Testis (tissue), 3 donors: ENCODE data around the gene FLT1. TPM values are rescaled to one million over a fixed set of nuclear protein-coding genes. Genes with fewer than 3 reads are reported as not detected.

Source experiments
- DNase-seq: peaks from one replicate; pipeline ENCODE4 v3.0.0-alpha.2; 2019
- H3K27ac ChIP-seq, 2 donors: fragments of 200-600 bp; sonication (generic); one replicate each; pipeline ENCODE4 v1.5.1; 2019
- H3K27me3 ChIP-seq: fragments of 200-600 bp; sonication (generic); one replicate; pipeline ENCODE4 v1.5.1; 2019
- H3K36me3 ChIP-seq: fragments of 200-600 bp; sonication (generic); one replicate; pipeline ENCODE4 v1.5.1; 2017; ENCODE audit warnings: low read depth; ENCODE audit errors: missing control alignments
- H3K4me1 ChIP-seq: fragments of 200-600 bp; sonication (generic); one replicate; pipeline ENCODE4 v1.5.1; 2019
- H3K4me3 ChIP-seq, 2 donors: fragments of 200-600 bp; sonication (generic); one replicate each; pipeline ENCODE4 v1.5.1; 2017 to 2019
- H3K9me3 ChIP-seq: fragments of 200-600 bp; sonication (generic); one replicate; pipeline ENCODE4 v1.5.1; 2017
- POLR2A ChIP-seq: fragments of 450-650 bp; IDR thresholded peaks from one replicate; pipeline ENCODE4 v1.6.1; 2017; ENCODE audit warnings: antibody characterized with exemption, mild to moderate bottlenecking, moderate library complexity
- WGBS, 2 donors: methylation state at CpG; one replicate each; pipeline ENCODE4 v1.1.5; 2018; 5-methylcytosine and 5-hydroxymethylcytosine counted together
- intact Hi-C: fragments of 100-400 bp; cut with DNase I; formaldehyde crosslinking; loops from one replicate; pipeline ENCODE4 v1.15.1; 2023; ENCODE audit warnings: low total_unique reads
- polyA plus RNA-seq: library from polyadenylated mRNA; stranded (reverse); fragments of 350-450 nt; fragmentation: Illumina TruSeq; extraction: RNeasy Lipid Tissue Mini Kit (QIAGEN cat#74804); gene quantifications from one replicate; pipeline ENCODE4 v1.2.3, GENCODE V29; 2014; ENCODE audit warnings: low read depth, low replicate concordance; ENCODE audit not compliant: insufficient read depth
- total RNA-seq, 2 donors: library from RNA; depleted of rRNA; stranded (reverse); fragments of >200 nt; gene quantifications; one replicate each; pipeline ENCODE4 v1.2.3, GENCODE V29; 2016
- TF ChIP-seq, protein P1 (sequence below), 3 experiments: fragments of 450-650 bp in 2 of 3; fragments of 200-600 bp in 1 of 3; sonication (generic) in 1 of 3; IDR thresholded peaks; one replicate each; pipeline ENCODE4 v1.5.1; 2016 to 2019; ENCODE audit warnings: antibody characterized with exemption in 3 of 3, mild to moderate bottlenecking in 2 of 3, moderate library complexity in 1 of 3

The FLT1 gene
- total and polyA plus RNA-seq, 3 donors from 2014 or later, result 26.6 to 48.1 (median 47.4) TPM

DNA sequence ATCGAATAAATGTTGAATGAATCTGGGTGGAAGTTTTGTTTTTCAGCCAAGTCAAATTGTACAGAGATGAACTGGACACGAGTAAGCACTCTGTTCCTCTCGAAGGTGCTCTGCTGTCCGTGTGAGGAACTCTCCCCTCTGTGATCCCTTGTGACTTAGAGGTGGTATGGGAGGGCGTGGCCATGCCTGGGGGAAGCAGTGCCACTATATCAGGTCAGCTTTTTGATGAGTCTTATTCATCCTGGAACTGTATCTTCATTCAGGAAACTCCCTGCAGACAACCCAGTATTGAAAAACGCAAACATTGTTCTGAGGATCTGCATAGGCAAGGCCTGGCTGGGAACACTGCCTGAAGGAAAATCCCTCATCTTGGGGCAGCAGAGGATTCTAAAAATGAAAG, 45.7 kb upstream of the FLT1 start:
- TF ChIP-seq, protein P1, sequence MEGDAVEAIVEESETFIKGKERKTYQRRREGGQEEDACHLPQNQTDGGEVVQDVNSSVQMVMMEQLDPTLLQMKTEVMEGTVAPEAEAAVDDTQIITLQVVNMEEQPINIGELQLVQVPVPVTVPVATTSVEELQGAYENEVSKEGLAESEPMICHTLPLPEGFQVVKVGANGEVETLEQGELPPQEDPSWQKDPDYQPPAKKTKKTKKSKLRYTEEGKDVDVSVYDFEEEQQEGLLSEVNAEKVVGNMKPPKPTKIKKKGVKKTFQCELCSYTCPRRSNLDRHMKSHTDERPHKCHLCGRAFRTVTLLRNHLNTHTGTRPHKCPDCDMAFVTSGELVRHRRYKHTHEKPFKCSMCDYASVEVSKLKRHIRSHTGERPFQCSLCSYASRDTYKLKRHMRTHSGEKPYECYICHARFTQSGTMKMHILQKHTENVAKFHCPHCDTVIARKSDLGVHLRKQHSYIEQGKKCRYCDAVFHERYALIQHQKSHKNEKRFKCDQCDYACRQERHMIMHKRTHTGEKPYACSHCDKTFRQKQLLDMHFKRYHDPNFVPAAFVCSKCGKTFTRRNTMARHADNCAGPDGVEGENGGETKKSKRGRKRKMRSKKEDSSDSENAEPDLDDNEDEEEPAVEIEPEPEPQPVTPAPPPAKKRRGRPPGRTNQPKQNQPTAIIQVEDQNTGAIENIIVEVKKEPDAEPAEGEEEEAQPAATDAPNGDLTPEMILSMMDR (IDR thresholded peaks at IDR 0.05), result no peak
- TF ChIP-seq POLR2A, result no peak
- intact Hi-C loops, result no loop called here
- Histone ChIP-seq H3K4me1 (no peaks in the 10 kb centered on the region), H3K9me3 (no peaks in the 10 kb centered on the region), H3K36me3 (no peaks in the 10 kb centered on the region), H3K27me3 (no peaks in the 10 kb centered on the region), H3K4me3 (no peak overlapping the region), H3K27ac (no peak overlapping the region)
- 60 to 61% methylated on average over 6 of the region's 6 CpGs for WGBS, 2 donors
- DNase-seq, result no peak

DNA sequence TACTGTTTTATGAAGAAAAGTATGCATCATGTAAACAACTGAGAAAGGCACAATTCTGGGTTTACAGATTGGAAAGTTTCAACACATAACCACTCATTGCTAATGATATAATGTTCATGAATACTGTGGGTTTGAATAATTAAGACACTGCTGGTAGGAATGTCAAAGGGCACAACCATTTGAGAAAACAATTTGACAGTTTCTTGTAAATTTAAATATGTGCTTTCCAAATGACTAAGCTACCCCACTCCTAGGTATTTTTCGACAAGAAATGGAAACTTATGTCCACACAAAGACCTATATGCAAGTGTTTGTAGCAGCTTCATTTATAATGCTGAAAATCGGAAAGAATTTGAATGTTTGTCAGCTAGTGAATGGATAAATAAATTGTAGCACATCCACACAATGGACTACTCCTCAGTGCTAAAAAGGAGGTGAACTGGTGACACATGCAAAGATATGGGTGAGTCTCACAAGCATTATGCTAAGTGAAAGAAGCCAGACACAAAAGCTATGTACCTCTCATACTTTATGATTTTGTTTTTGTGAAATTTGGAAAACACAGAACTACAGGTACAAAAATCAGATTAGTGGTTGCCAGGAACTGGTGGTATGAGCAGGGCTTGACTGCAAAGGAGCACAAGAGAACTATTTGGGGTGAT, 44.8 kb upstream of the FLT1 start:
- H3K9me3 ChIP-seq, result no peaks in the 10 kb centered on the region
- no peaks in the 10 kb centered on the region for H3K36me3 ChIP-seq
- no peak overlapping the region for H3K27ac ChIP-seq
- TF ChIP-seq POLR2A, result no peak
- TF ChIP-seq, protein P1 (IDR thresholded peaks at IDR 0.05), result no peak
- intact Hi-C loops, result no loop called here
- no peak overlapping the region for H3K4me3 ChIP-seq
- H3K27me3 ChIP-seq, result no peaks in the 10 kb centered on the region
- DNase-seq, result no peak
- 93 to 94% methylated on average over 2 of the region's 2 CpGs for WGBS, 2 donors
- no peaks in the 10 kb centered on the region for H3K4me1 ChIP-seq

DNA sequence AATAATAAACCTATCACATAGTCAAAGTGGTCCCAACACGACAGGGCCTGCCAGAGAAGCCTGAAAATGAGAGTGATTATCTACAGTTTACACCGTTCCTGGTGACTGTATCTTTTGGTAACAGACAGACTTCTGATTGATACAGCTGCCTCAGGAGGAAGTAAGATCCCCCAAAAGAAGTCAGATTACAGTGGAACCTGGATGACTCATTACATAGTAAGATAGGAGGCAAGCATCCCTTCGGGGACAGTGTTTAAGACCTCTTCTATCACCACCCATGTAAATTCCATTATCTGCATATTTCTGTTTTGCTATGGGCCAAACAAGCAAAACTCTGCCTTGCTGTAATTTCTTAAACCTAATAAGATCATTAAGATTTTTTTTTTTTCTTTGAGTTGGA, 44.0 kb upstream of the FLT1 start:
- 80 to 86% methylated on average over 3 of the region's 3 CpGs for whole genome bisulfite sequencing, 2 donors
- Histone ChIP-seq H3K4me1 (no peaks in the 10 kb centered on the region), H3K4me3 (no peak overlapping the region), H3K27me3 (no peaks in the 10 kb centered on the region), H3K36me3 (no peaks in the 10 kb centered on the region), H3K9me3 (no peaks in the 10 kb centered on the region), H3K27ac (no peak overlapping the region)
- intact Hi-C loops, result no loop called here
- no peak for DNase-seq
- no peak for TF ChIP-seq POLR2A
- TF ChIP-seq, protein P1 (IDR thresholded peaks at IDR 0.05), result no peak

DNA sequence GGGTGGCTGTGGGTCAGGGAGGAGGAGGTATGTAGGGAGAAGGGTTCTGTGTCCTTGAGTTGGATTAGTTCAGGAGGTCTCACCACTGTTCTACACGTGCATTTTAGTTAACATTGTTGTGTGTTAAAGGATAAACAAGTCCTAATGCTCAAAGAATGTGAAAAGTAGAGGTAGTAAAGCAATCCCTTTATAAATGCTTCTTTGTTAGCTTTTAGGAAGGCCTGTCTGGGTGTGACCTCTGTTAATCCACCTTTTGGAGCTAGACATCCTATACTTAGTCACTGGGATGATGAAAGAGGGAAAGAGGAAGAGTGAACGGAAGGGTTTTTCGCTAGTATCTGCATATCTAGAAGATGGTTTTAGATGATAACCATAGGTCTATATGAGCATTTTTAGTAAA, 42.2 kb upstream of the FLT1 start:
- Histone ChIP-seq H3K27ac (no peak overlapping the region), H3K36me3 (no peaks in the 10 kb centered on the region), H3K4me1 (no peaks in the 10 kb centered on the region), H3K27me3 (no peaks in the 10 kb centered on the region), H3K9me3 (no peaks in the 10 kb centered on the region), H3K4me3 (no peak overlapping the region)
- TF ChIP-seq POLR2A, result no peak
- TF ChIP-seq, protein P1 (IDR thresholded peaks at IDR 0.05), result no peak
- no peak for DNase-seq
- intact Hi-C loops, result no loop called here
- 52 to 69% methylated on average over 3 of the region's 3 CpGs for WGBS, 2 donors

DNA sequence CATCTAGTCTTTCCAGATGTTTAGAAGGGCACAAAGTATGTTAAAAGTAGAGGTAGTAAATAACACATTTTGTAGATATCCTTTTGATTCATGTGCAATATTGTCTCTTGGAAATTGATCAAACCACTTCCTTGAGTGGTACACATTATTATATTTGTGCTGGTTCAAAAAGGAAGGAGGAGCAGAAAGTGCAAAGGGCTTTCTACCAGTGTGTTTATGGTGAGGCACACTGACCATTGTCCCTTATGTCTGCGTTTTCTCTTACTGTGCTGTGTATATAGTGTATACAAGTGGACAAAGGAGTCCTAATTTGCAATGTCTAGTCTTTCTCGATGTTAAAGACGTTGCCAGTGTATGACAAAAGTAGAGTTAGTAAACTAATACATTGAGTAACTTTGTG, 41.4 kb upstream of the FLT1 start:
- Histone ChIP-seq H3K36me3 (no peaks in the 10 kb centered on the region), H3K9me3 (no peaks in the 10 kb centered on the region), H3K27me3 (no peaks in the 10 kb centered on the region), H3K4me1 (no peaks in the 10 kb centered on the region), H3K27ac (no peak overlapping the region), H3K4me3 (no peak overlapping the region)
- TF ChIP-seq, protein P1 (IDR thresholded peaks at IDR 0.05), result no peak
- TF ChIP-seq POLR2A, result no peak
- 80 to 95% methylated on average over 3 of the region's 3 CpGs for WGBS, 2 donors
- no peak for DNase-seq
- intact Hi-C loops, result no loop called here
